Vagina (tissue), 2 donors: ENCODE measurements around the gene DLD. TPM values are rescaled to one million over a fixed set of nuclear protein-coding genes. Genes with fewer than 3 reads are reported as not detected.
"Not testable (repeated sequence)": the region's sequence is repeated elsewhere in the genome, so short reads cannot be mapped to it uniquely, and the experiment has no call there.

Experiments used
- DNase-seq, 2 donors: peaks; one replicate each; pipeline ENCODE4 v3.0.0-alpha.2; 2017; ENCODE audit errors: extremely low spot score in 2 of 2
- H3K27ac ChIP-seq: fragments of 200-600 bp; sonication (generic); one replicate; pipeline ENCODE4 v1.5.1; 2019
- H3K27me3 ChIP-seq: fragments of 200-600 bp; sonication (generic); one replicate; pipeline ENCODE4 v1.5.1; 2019
- H3K36me3 ChIP-seq, 2 donors: fragments of 200-600 bp; sonication (generic); one replicate each; pipeline ENCODE4 v1.5.1; 2017 to 2019
- H3K4me1 ChIP-seq: fragments of 200-600 bp; sonication (generic); one replicate; pipeline ENCODE4 v1.5.1; 2019
- H3K4me3 ChIP-seq, 2 donors: fragments of 200-600 bp; sonication (generic); 1 replicate in 1 of 2; 2 replicates in 1 of 2; pipeline ENCODE4 v1.5.1; 2016 to 2019
- H3K9me3 ChIP-seq: fragments of 200-600 bp; sonication (generic); one replicate; pipeline ENCODE4 v1.5.1; 2019
- CTCF ChIP-seq, 3 experiments: fragments of 450-650 bp in 2 of 3; fragments of 200-600 bp in 1 of 3; sonication (generic) in 1 of 3; IDR thresholded peaks; one replicate each; pipeline ENCODE4 v1.5.1; 2017 to 2019; ENCODE audit warnings: antibody characterized with exemption in 3 of 3, mild to moderate bottlenecking in 2 of 3, moderate library complexity in 2 of 3
- POLR2A ChIP-seq, 2 donors: fragments of 450-650 bp; IDR thresholded peaks; one replicate each; pipeline ENCODE4 v1.6.1; 2017; ENCODE audit warnings: antibody characterized with exemption in 2 of 2, mild to moderate bottlenecking in 2 of 2, moderate library complexity in 2 of 2
- POLR2AphosphoS5 ChIP-seq, 2 donors: sonication (generic); formaldehyde crosslinking; IDR thresholded peaks; one replicate each; pipeline ENCODE4 v1.9.0; 2017; ENCODE audit warnings: antibody characterized with exemption in 2 of 2, mild to moderate bottlenecking in 2 of 2, low read depth in 1 of 2; ENCODE audit not compliant: insufficient read depth in 1 of 2
- intact Hi-C: fragments of 100-400 bp; cut with DNase I; formaldehyde crosslinking; loops from one replicate; pipeline ENCODE4 v1.15.1; 2023
- total RNA-seq: library from RNA; depleted of rRNA; stranded (reverse); fragments of >200 nt; gene quantifications from one replicate; pipeline ENCODE4 v1.2.3, GENCODE V29; 2016

Gene DLD
- total RNA-seq, 1 donor from 2014 or later, result 67.8 TPM

- Histone ChIP-seq H3K36me3 (no peaks in the 10 kb centered on the region), H3K27ac (peak overlapping the region; percentile 93), H3K27me3 (no peaks in the 10 kb centered on the region), H3K9me3 (no peaks in the 10 kb centered on the region), H3K4me1 (peaks cover 33% of the 10 kb centered on the region), H3K4me3 (peak overlapping the region; percentile 64 to 76)
- intact Hi-C loops, result no loop called here
- no peak for TF ChIP-seq CTCF (IDR thresholded peaks at IDR 0.05)
- no peak for TF ChIP-seq POLR2AphosphoS5 (IDR thresholded peaks at IDR 0.05; ENCODE audit: insufficient read depth in 1 of 2, low read depth in 1 of 2)
- TF ChIP-seq POLR2A (IDR thresholded peaks at IDR 0.05), result no peak
- no peak for DNase-seq
These were observed 456 bp upstream of the DLD start for GRCh38 chr7:107890493-107890961.

GRCh38 chr7:107891636-107892366 is 818 bp downstream of the DLD start:
- peaks cover 35% of the 10 kb centered on the region for H3K4me1 ChIP-seq
- peak overlapping the region; percentile 93 for H3K27ac ChIP-seq
- H3K27me3 ChIP-seq, result no peaks in the 10 kb centered on the region
- H3K36me3 ChIP-seq, result no peaks in the 10 kb centered on the region
- intact Hi-C loops, result no loop called here
- TF ChIP-seq POLR2A (IDR thresholded peaks at IDR 0.05) (no peak), CTCF (IDR thresholded peaks at IDR 0.05) (no peak), POLR2AphosphoS5 (IDR thresholded peaks at IDR 0.05; ENCODE audit: insufficient read depth in 1 of 2, low read depth in 1 of 2) (no peak)
- peak overlapping the region; percentile 64 to 76 for H3K4me3 ChIP-seq
- no peaks in the 10 kb centered on the region for H3K9me3 ChIP-seq
- DNase-seq, result no peak

- H3K36me3 ChIP-seq, H3K27me3 ChIP-seq, DNase-seq, H3K9me3 ChIP-seq, intact Hi-C loops: not testable (repeated sequence)
- peak overlapping the region; percentile 93 for H3K27ac ChIP-seq
- H3K4me3 ChIP-seq, result peak overlapping the region; percentile 64 to 76
- peaks cover 40% of the 10 kb centered on the region for H3K4me1 ChIP-seq
These were observed 1.4 kb downstream of the DLD start for GRCh38 chr7:107892367-107892741.

GRCh38 chr7:107898997-107899594 is 8.1 kb downstream of the DLD start:
- DNase-seq, result no peak
- TF ChIP-seq CTCF (IDR thresholded peaks at IDR 0.05) (no peak), POLR2A (IDR thresholded peaks at IDR 0.05) (no peak), POLR2AphosphoS5 (IDR thresholded peaks at IDR 0.05; ENCODE audit: insufficient read depth in 1 of 2, low read depth in 1 of 2) (no peak)
- peaks cover 0 to 16% of the 10 kb centered on the region in 2 donors for H3K36me3 ChIP-seq
- H3K27me3 ChIP-seq, result no peaks in the 10 kb centered on the region
- intact Hi-C loops, result no loop called here
- no peak overlapping the region for H3K27ac ChIP-seq
- no peaks in the 10 kb centered on the region for H3K9me3 ChIP-seq
- peaks cover 23% of the 10 kb centered on the region for H3K4me1 ChIP-seq
- no peak overlapping the region for H3K4me3 ChIP-seq

GRCh38 chr7:107900496-107901015 is 9.6 kb downstream of the DLD start:
- intact Hi-C loops, result no loop called here
- no peak overlapping the region for H3K27ac ChIP-seq
- no peaks in the 10 kb centered on the region for H3K9me3 ChIP-seq
- TF ChIP-seq CTCF (IDR thresholded peaks at IDR 0.05), result no peak
- no peak for TF ChIP-seq POLR2AphosphoS5 (IDR thresholded peaks at IDR 0.05; ENCODE audit: insufficient read depth in 1 of 2, low read depth in 1 of 2)
- TF ChIP-seq POLR2A (IDR thresholded peaks at IDR 0.05), result no peak
- no peak for DNase-seq
- H3K36me3 ChIP-seq, result peaks cover 0 to 28% of the 10 kb centered on the region in 2 donors
- H3K4me3 ChIP-seq, result no peak overlapping the region
- peaks cover 18% of the 10 kb centered on the region for H3K4me1 ChIP-seq
- H3K27me3 ChIP-seq, result no peaks in the 10 kb centered on the region
